A673 (cell line): Measurements from ENCODE around the gene KRT77. TPM values are rescaled to one million over a fixed set of nuclear protein-coding genes. Genes with fewer than 3 reads are reported as not detected.

Experiments used
- BruUV-seq: library from RNA; stranded (reverse); fragments of 400-500 nt; replicated peaks from 2 replicates; lab custom pipeline; 2021; lab: Mats Ljungman, UMichigan
- CTCF ChIA-PET: fragments of 300-600 bp; sonication (Branson Sonifier 250); formaldehyde crosslinking; loops from one replicate; lab custom pipeline; 2022; ENCODE audit warnings: antibody characterized with exemption; lab: Charles Lee
- POLR2A ChIA-PET: fragments of 300-600 bp; sonication (Branson Sonifier 250); formaldehyde crosslinking; loops from one replicate; lab custom pipeline; 2022; ENCODE audit warnings: antibody characterized with exemption; ENCODE audit not compliant: low non-redundant PET; lab: Charles Lee
- DNase-seq: peaks from one replicate; pipeline ENCODE4 v3.0.0-alpha.2; 2015; ENCODE audit warnings: low spot score
- H3K27ac ChIP-seq: fragments of 200-600 bp; sonication (generic); 2 replicates; pipeline ENCODE4 v1.5.1; 2016; ENCODE audit warnings: mixed run types, low read depth, mild to moderate bottlenecking, mixed read lengths, antibody characterized with exemption, low read length; ENCODE audit not compliant: poor library complexity, severe bottlenecking
- H3K27me3 ChIP-seq: fragments of 200-600 bp; sonication (generic); replicated peaks from 2 replicates; pipeline ENCODE4 v1.6.1; 2017; ENCODE audit warnings: mixed run types, low read depth, mild to moderate bottlenecking, mixed read lengths, antibody characterized with exemption, low read length; ENCODE audit not compliant: insufficient read depth, poor library complexity
- H3K36me3 ChIP-seq: fragments of 200-600 bp; sonication (generic); 2 replicates; pipeline ENCODE4 v1.6.1; 2016; ENCODE audit warnings: mixed run types, mild to moderate bottlenecking, mixed read lengths, antibody characterized with exemption, low read length; ENCODE audit not compliant: insufficient read depth, poor library complexity, severe bottlenecking
- H3K4me1 ChIP-seq: fragments of 200-600 bp; sonication (generic); 2 replicates; pipeline ENCODE4 v1.6.1; 2017; ENCODE audit warnings: mixed run types, mild to moderate bottlenecking, mixed read lengths, antibody characterized with exemption, low read length; ENCODE audit not compliant: insufficient read depth, poor library complexity, severe bottlenecking
- H3K4me3 ChIP-seq: fragments of 200-600 bp; sonication (generic); 2 replicates; pipeline ENCODE4 v1.5.1; 2016; ENCODE audit warnings: low read depth, mixed run types, mild to moderate bottlenecking, mixed read lengths, low read length; ENCODE audit not compliant: poor library complexity, severe bottlenecking
- H3K9me3 ChIP-seq: fragments of 200-600 bp; sonication (generic); 2 replicates; pipeline ENCODE4 v1.6.1; 2016; ENCODE audit warnings: mixed run types, low read depth, mild to moderate bottlenecking, mixed read lengths, antibody characterized with exemption, low read length; ENCODE audit not compliant: poor library complexity, severe bottlenecking
- EZH2 ChIP-seq: fragments of 200-600 bp; sonication (generic); IDR thresholded peaks from 2 replicates; pipeline ENCODE4 v1.6.1; 2017; ENCODE audit warnings: borderline replicate concordance, low read depth, mild to moderate bottlenecking, mixed read lengths, antibody characterized with exemption, low read length; ENCODE audit not compliant: poor library complexity, severe bottlenecking
- intact Hi-C: fragments of 100-400 bp; cut with micrococcal nuclease; formaldehyde crosslinking; loops from one replicate; pipeline ENCODE4 v1.10.0; 2022; ENCODE audit not compliant: unreplicated experiment
- total RNA-seq: library from RNA; stranded (reverse); gene quantifications from 2 replicates; pipeline ENCODE4 v1.2.3, GENCODE V29; 2021
- TF ChIP-seq, protein P1 (sequence below): fragments of 300-800, 200-600 bp; sonication (generic); conservative IDR thresholded peaks from 2 replicates; pipeline ENCODE4 v1.5.1; 2017; ENCODE audit warnings: low read depth, mild to moderate bottlenecking, antibody characterized with exemption, low read length, moderate library complexity, mixed read lengths

The KRT77 gene
- total RNA-seq, 1 experiment from 2014 or later = not detected

DNA sequence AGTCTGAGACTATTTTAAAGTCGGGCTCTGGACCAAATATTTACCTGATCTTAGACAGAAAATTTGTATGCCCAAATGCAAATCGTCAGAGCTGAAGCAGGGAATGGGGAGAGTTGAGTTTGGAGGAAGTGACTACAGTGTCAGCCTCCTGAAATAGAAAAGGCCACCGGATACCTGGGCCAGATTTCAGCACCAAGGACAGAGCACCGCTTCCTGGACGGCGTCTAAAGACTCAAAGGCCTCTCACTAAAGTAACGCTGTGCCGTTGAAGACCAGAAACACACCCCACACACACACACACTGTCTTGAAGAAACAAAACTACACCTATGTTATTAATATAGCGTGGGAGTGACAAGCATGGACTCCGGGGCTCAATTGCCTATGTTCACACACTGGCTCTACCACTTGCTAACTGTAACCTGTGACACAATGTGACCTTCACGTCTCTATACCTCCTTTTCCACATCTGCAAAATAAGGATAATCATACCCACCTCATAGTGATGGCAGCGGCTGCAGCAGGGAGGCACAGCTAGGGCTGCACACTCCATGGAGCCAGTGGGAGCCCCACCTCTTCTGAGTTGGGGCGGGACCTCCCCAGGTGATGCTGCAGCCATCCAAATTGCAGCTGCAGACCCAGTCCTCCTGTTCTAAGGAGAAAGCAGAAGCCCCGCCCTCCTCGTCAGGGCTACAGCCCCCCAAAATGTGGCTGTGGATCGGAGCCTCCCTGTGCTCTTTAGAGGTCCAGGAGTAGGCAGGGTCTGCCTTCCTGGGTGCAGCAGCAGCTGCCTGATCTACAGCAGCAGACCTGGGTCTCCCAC lies 38.3 kb upstream of the KRT77 start:
- no peaks in the 10 kb centered on the region for H3K9me3 ChIP-seq
- ChIA-PET CTCF (no interaction called here), POLR2A (no interaction called here)
- no TSS peak for BruUV-seq
- H3K4me1 ChIP-seq = peaks cover 23% of the 10 kb centered on the region
- intact Hi-C loops = no loop called here
- H3K36me3 ChIP-seq = no peaks in the 10 kb centered on the region
- no peak overlapping the region for H3K4me3 ChIP-seq
- no peaks in the 10 kb centered on the region for H3K27me3 ChIP-seq
- TF ChIP-seq, protein P1, sequence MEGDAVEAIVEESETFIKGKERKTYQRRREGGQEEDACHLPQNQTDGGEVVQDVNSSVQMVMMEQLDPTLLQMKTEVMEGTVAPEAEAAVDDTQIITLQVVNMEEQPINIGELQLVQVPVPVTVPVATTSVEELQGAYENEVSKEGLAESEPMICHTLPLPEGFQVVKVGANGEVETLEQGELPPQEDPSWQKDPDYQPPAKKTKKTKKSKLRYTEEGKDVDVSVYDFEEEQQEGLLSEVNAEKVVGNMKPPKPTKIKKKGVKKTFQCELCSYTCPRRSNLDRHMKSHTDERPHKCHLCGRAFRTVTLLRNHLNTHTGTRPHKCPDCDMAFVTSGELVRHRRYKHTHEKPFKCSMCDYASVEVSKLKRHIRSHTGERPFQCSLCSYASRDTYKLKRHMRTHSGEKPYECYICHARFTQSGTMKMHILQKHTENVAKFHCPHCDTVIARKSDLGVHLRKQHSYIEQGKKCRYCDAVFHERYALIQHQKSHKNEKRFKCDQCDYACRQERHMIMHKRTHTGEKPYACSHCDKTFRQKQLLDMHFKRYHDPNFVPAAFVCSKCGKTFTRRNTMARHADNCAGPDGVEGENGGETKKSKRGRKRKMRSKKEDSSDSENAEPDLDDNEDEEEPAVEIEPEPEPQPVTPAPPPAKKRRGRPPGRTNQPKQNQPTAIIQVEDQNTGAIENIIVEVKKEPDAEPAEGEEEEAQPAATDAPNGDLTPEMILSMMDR = no peak
- TF ChIP-seq EZH2 = no peak
- peak; percentile 81 for DNase-seq
- no peak overlapping the region for H3K27ac ChIP-seq

DNA sequence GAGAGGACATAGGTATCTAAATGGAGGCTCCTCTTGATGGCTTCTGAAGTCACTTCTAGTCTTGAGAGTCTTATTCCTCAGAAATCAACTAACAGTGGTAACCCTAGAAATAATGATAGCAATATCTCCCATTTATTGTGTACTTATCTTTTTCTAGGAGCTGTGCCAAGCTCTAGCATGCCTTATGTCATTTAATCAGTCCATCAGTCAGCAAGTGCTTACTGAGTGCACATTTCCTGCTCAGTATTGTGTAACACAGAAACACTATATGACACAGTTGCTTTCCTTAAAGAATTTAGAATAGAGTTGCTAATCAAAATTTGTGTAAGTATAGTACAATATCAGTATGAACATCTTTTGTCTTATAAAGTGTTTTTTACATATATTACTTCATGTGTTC lies 37.3 kb upstream of the KRT77 start:
- no peaks in the 10 kb centered on the region for H3K9me3 ChIP-seq
- H3K4me3 ChIP-seq = no peak overlapping the region
- H3K36me3 ChIP-seq = no peaks in the 10 kb centered on the region
- DNase-seq = peak; percentile 78
- ChIA-PET CTCF (no interaction called here), POLR2A (no interaction called here)
- BruUV-seq = no TSS peak
- intact Hi-C loops = no loop called here
- TF ChIP-seq, protein P1 = no peak
- TF ChIP-seq EZH2 = no peak
- H3K27ac ChIP-seq = no peak overlapping the region
- peaks cover 23% of the 10 kb centered on the region for H3K4me1 ChIP-seq
- H3K27me3 ChIP-seq = no peaks in the 10 kb centered on the region

DNA sequence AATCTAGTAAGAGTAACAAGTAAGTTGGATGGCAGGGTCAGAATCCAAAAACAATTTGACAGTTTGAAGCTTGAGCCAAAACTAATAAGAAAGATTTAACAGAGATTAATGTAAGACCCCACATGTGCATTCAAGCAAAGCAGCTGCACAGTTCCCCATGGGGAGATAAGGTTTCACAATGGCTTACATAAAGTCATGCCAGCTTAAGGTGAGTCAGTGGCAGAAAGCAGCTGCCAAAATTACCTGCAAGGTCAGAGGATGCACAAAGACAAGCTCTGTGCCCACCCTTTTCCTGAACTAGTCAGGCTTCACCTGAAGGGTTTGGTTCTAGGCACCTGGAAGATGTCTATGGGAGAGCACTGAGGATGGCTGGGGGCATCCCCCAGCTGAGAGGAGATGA lies 36.6 kb upstream of the KRT77 start:
- ChIA-PET CTCF (no interaction called here), POLR2A (no interaction called here)
- intact Hi-C loops = no loop called here
- no peak for DNase-seq
- BruUV-seq = no TSS peak
- TF ChIP-seq EZH2 = no peak
- TF ChIP-seq, protein P1 = no peak
- Histone ChIP-seq H3K4me1 (peaks cover 23% of the 10 kb centered on the region), H3K4me3 (no peak overlapping the region), H3K27me3 (no peaks in the 10 kb centered on the region), H3K9me3 (no peaks in the 10 kb centered on the region), H3K36me3 (no peaks in the 10 kb centered on the region), H3K27ac (no peak overlapping the region)
